Esophagus squamous epithelium (tissue), 4 donors: ENCODE results near the gene RHEX.
"Not testable (repeated sequence)": the region's sequence is repeated elsewhere in the genome, so short reads cannot be mapped to it uniquely, and the experiment has no call there.

Experiments used
- POLR2A ChIP-seq, 4 donors: fragments of 450-650 bp; IDR thresholded peaks; one replicate each; pipeline ENCODE4 v1.6.1; 2017; ENCODE audit warnings: antibody characterized with exemption in 4 of 4, mild to moderate bottlenecking in 4 of 4, moderate library complexity in 3 of 4
- TF ChIP-seq, protein P1 (sequence below), 6 experiments: fragments of 450-650 bp in 4 of 6; fragments of 200-600 bp in 2 of 6; sonication (generic) in 2 of 6; IDR thresholded peaks; one replicate each; pipeline ENCODE4 v1.5.1; 2016 to 2019; ENCODE audit warnings: antibody characterized with exemption in 6 of 6, mild to moderate bottlenecking in 4 of 6, moderate library complexity in 4 of 6

DNA sequence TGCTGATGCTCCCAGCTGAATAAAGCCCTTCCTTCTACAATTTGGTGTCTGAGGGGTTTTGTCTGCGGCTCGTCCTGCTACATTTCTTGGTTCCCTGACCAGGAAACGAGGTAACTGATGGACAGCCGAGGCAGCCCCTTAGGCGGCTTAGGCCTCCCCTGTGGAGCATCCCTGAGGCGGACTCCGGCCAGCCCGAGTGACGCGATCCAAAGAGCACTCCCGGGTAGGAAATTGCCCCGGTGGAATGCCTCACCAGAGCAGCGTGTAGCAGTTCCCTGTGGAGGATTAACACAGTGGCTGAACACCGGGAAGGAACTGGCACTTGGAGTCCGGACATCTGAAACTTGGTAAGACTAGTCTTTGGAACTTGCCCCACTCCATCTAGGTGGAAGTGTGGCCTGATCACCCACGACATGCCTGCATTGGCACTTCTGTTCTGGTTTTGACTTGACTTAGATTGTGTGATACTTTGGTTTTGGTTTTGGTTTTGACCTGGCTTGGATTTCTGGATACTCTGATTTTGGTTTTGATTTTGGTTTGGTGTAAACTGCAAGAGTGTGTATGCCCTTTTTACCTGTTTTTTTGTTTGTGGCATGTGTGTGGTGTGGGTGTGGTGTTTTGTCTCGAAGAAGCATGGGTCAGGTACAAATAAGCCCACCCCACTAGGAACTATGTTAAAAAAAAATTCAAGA is at the start of gene RHEX:
- TF ChIP-seq POLR2A (IDR thresholded peaks at IDR 0.05), result not testable (repeated sequence)
- TF ChIP-seq, protein P1, sequence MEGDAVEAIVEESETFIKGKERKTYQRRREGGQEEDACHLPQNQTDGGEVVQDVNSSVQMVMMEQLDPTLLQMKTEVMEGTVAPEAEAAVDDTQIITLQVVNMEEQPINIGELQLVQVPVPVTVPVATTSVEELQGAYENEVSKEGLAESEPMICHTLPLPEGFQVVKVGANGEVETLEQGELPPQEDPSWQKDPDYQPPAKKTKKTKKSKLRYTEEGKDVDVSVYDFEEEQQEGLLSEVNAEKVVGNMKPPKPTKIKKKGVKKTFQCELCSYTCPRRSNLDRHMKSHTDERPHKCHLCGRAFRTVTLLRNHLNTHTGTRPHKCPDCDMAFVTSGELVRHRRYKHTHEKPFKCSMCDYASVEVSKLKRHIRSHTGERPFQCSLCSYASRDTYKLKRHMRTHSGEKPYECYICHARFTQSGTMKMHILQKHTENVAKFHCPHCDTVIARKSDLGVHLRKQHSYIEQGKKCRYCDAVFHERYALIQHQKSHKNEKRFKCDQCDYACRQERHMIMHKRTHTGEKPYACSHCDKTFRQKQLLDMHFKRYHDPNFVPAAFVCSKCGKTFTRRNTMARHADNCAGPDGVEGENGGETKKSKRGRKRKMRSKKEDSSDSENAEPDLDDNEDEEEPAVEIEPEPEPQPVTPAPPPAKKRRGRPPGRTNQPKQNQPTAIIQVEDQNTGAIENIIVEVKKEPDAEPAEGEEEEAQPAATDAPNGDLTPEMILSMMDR (IDR thresholded peaks at IDR 0.05), result not testable (repeated sequence)
